Stomach (tissue), 4 donors: ENCODE results near the gene DCANP1.

ENCODE experiments used
- CTCF ChIP-seq, 7 experiments: fragments of 450-650 bp in 4 of 7; fragments of 200-600 bp in 3 of 7; sonication (generic) in 3 of 7; IDR thresholded peaks; one replicate each; pipeline ENCODE4 v1.5.1; 2016 to 2019; ENCODE audit warnings: antibody characterized with exemption in 7 of 7, control low read depth in 2 of 7, mild to moderate bottlenecking in 1 of 7
- EP300 ChIP-seq: sonication (generic); formaldehyde crosslinking; IDR thresholded peaks from one replicate; pipeline ENCODE4 v1.6.1; 2017; ENCODE audit warnings: antibody characterized with exemption
- POLR2AphosphoS5 ChIP-seq, 3 donors: sonication (generic); formaldehyde crosslinking; IDR thresholded peaks; one replicate each; pipeline ENCODE4 v1.6.1; 2016; ENCODE audit warnings: antibody characterized with exemption in 3 of 3

DNA sequence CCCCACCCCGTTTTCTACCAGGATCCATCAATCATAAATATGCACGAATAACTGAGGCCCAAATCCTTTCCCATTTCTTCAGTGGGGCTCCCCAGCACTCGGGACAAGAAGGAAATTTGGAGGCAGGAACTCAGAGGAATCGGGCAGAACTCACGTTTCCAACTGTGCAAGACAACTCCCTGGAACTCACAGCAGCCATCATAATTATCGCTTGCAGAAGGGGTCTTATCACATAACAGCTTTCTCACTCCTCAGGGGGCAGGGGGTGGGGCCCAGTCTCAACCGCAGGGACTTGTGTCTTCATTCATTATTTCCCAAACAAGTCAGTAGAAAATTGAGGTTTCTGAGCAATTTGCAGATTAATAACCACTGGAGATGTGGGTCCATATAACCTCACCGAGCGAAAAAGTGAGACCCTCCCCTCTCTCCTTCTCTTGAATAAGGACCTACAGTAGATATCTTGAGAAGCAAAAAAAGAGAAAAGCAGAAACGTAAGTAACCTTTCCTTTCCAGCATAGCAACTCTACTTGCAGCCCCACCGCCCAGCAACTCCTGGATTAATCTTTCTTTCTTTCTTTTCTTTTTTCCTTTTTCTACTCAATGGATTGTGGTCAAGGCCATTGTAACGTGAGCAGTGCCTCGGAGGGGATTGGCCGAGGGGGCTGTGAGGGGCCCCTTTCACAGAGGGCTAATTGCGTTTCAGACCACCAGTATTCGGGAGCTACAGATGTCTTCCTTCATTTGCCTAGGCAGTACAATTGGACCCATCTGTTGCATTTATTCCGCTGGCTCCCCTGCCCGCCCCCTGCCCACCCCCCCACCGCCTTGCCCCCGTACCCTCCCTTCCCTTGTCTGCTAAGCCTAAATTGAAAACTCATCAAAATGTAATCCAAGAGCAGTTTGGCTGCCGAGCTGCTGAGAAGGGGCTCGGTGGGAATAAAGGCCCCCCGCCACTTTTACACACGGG, 29.8 kb upstream of the DCANP1 start:
- TF ChIP-seq CTCF (IDR thresholded peaks at IDR 0.05): no peak
- TF ChIP-seq EP300: no peak
- TF ChIP-seq POLR2AphosphoS5 (IDR thresholded peaks at IDR 0.05): no peak
